ENCODE results near the gene TWSG1. TPM values are rescaled to one million over a fixed set of nuclear protein-coding genes. Genes with fewer than 3 reads are reported as not detected.

TWSG1 gene
- total RNA-seq, 1 donor = 101 TPM

DNA sequence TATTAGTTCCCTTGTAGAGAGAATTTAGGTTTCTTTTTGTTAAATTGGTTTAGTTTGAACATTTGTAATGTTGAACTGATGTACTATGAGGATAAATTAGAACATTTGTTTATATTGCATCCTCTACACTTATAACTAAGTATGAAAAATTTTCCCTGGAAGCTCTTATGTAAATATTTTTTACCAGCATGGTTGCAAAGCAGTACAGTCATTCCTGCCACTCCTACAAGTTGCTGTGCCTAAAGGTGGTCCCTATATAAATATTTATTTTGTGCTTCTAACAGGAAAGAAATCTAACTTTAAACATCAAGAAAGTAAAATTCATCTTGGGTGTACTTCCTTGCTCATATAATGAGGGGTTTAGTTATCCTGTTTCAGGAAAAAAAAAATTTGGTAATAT, 14.2 kb downstream of the TWSG1 start:
- Histone ChIP-seq H2AFZ (ENCODE audit: low read length) (no peak overlapping the region), H3K4me2 (ENCODE audit: insufficient read depth, low read length) (peak overlapping the region; percentile 74), H3K4me3 (ENCODE audit: insufficient read depth, low read length) (no peak overlapping the region), H3K4me1 (ENCODE audit: insufficient read depth, low read length) (peaks cover 19% of the 10 kb centered on the region), H4K20me1 (ENCODE audit: insufficient read depth, low read length) (peaks cover 16% of the 10 kb centered on the region), H3K79me2 (ENCODE audit: insufficient read depth, low read length) (peaks cover 66% of the 10 kb centered on the region), H3K27me3 (ENCODE audit: insufficient read depth, low read length) (no peaks in the 10 kb centered on the region), H3K36me3 (ENCODE audit: insufficient read depth, low read length) (peaks cover 7% of the 10 kb centered on the region), H3K27ac (ENCODE audit: low read depth, low read length) (peak overlapping the region; percentile 69), H3K9me3 (ENCODE audit: low read depth, low read length) (no peaks in the 10 kb centered on the region)
- no peak for TF ChIP-seq CTCF (IDR thresholded peaks at IDR 0.05; ENCODE audit: extremely low read depth, low read depth, low read length)
- peak; percentile 27 for DNase-seq (ENCODE audit: insufficient read length, low spot score, missing footprints)

GRCh38 chr18:9353596-9353995, 19.0 kb downstream of the TWSG1 start:
- Histone ChIP-seq H2AFZ (ENCODE audit: low read length) (no peak overlapping the region), H3K27ac (ENCODE audit: low read depth, low read length) (no peak overlapping the region), H3K27me3 (ENCODE audit: insufficient read depth, low read length) (no peaks in the 10 kb centered on the region), H3K9me3 (ENCODE audit: low read depth, low read length) (no peaks in the 10 kb centered on the region), H3K4me3 (ENCODE audit: insufficient read depth, low read length) (no peak overlapping the region), H3K36me3 (ENCODE audit: insufficient read depth, low read length) (no peaks in the 10 kb centered on the region), H4K20me1 (ENCODE audit: insufficient read depth, low read length) (no peaks in the 10 kb centered on the region), H3K4me2 (ENCODE audit: insufficient read depth, low read length) (no peak overlapping the region), H3K4me1 (ENCODE audit: insufficient read depth, low read length) (peaks cover 12% of the 10 kb centered on the region), H3K79me2 (ENCODE audit: insufficient read depth, low read length) (peaks cover 55% of the 10 kb centered on the region)
- no peak for TF ChIP-seq CTCF (IDR thresholded peaks at IDR 0.05; ENCODE audit: extremely low read depth, low read depth, low read length)
- DNase-seq (ENCODE audit: insufficient read length, low spot score, missing footprints) = no peak

GRCh38 chr18:9354256-9354655, 19.7 kb downstream of the TWSG1 start:
- Histone ChIP-seq H3K9me3 (ENCODE audit: low read depth, low read length) (no peaks in the 10 kb centered on the region), H3K27ac (ENCODE audit: low read depth, low read length) (no peak overlapping the region), H3K36me3 (ENCODE audit: insufficient read depth, low read length) (no peaks in the 10 kb centered on the region), H3K4me3 (ENCODE audit: insufficient read depth, low read length) (no peak overlapping the region), H2AFZ (ENCODE audit: low read length) (no peak overlapping the region), H3K27me3 (ENCODE audit: insufficient read depth, low read length) (no peaks in the 10 kb centered on the region), H3K79me2 (ENCODE audit: insufficient read depth, low read length) (peaks cover 57% of the 10 kb centered on the region), H3K4me2 (ENCODE audit: insufficient read depth, low read length) (peak overlapping the region; percentile 23), H3K4me1 (ENCODE audit: insufficient read depth, low read length) (peaks cover 6% of the 10 kb centered on the region), H4K20me1 (ENCODE audit: insufficient read depth, low read length) (no peaks in the 10 kb centered on the region)
- no peak for TF ChIP-seq CTCF (IDR thresholded peaks at IDR 0.05; ENCODE audit: extremely low read depth, low read depth, low read length)
- peak; percentile 50 for DNase-seq (ENCODE audit: insufficient read length, low spot score, missing footprints)

- Histone ChIP-seq H3K4me1 (ENCODE audit: insufficient read depth, low read length) (peaks cover 6% of the 10 kb centered on the region), H3K27me3 (ENCODE audit: insufficient read depth, low read length) (no peaks in the 10 kb centered on the region), H3K36me3 (ENCODE audit: insufficient read depth, low read length) (peaks cover 6% of the 10 kb centered on the region), H3K79me2 (ENCODE audit: insufficient read depth, low read length) (peaks cover 44% of the 10 kb centered on the region), H3K9me3 (ENCODE audit: low read depth, low read length) (no peaks in the 10 kb centered on the region), H4K20me1 (ENCODE audit: insufficient read depth, low read length) (no peaks in the 10 kb centered on the region), H3K4me2 (ENCODE audit: insufficient read depth, low read length) (no peak overlapping the region), H3K4me3 (ENCODE audit: insufficient read depth, low read length) (no peak overlapping the region), H3K27ac (ENCODE audit: low read depth, low read length) (no peak overlapping the region), H2AFZ (ENCODE audit: low read length) (no peak overlapping the region)
- TF ChIP-seq CTCF (IDR thresholded peaks at IDR 0.05; ENCODE audit: extremely low read depth, low read depth, low read length) = no peak
- DNase-seq (ENCODE audit: insufficient read length, low spot score, missing footprints) = no peak
Observed at GRCh38 chr18:9356976-9357375, 22.4 kb downstream of the TWSG1 start.
